PFSK-1 (cell line): ENCODE data around the gene HOXB7.

Experiments
- POLR2AphosphoS5 ChIP-seq: IDR thresholded peaks from 2 replicates; pipeline ENCODE4 v1.6.1; 2012; ENCODE audit warnings: low read depth, mild to moderate bottlenecking, control low read depth, low read length, moderate library complexity
- SIN3A ChIP-seq: IDR thresholded peaks from 2 replicates; pipeline ENCODE4 v1.6.1; 2012; ENCODE audit warnings: mild to moderate bottlenecking, low read length, moderate library complexity, borderline replicate concordance; ENCODE audit not compliant: insufficient read depth
- TAF1 ChIP-seq: IDR thresholded peaks from 2 replicates; pipeline ENCODE4 v1.6.1; 2012; ENCODE audit warnings: low read length, control low read depth, borderline replicate concordance; ENCODE audit not compliant: insufficient read depth

DNA sequence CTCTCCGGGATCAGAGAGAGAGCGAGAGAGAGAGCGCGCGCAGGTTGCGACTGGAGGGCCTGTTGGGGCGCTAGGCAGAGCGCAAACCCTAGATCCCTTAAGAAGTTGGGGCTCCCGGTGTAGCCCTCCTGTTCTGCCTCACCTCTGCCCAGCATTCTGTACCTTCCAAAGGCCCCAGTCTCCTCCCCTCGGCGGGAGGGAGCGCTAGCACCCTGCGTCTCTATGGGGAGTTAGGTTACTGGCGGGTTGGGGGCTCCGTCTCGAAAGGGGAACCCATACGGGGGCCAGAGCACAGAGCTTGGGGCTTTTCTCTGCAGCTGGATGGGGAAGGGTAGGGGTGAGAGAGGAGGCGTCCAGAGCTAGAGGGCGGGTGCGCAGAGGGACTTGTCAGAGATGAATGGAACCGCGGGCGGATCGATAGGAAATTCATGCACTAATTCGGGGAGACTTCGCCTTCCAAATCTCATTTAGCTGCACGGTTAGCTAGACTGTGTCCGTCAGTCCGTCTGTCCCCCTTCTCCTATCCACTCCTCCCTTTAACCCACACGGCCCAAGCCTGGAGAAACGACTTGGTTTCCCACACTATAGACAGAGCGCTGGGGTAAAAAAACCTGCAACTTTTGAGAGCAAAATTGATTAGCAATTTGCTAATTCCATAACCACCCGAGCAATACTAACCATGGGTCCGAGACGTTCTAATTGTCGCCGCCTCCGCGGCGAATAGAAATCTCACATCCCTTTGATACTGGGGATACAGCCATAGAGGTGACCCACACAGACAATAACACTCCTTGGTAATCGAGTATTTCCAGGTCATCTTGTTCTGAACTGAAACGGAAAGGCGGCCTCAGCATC is 32.0 kb downstream of the HOXB7 start:
- TF ChIP-seq POLR2AphosphoS5 (no peak), TAF1 (no peak), SIN3A (no peak)
